GM06990 (cell line): ENCODE data around the gene PTPRD.

Source experiments
- DNase-seq: peaks from one replicate; pipeline ENCODE4 v3.0.0-alpha.2; 2011; ENCODE audit not compliant: insufficient read length; ENCODE audit errors: extremely low read depth
- H3K27me3 ChIP-seq: replicated peaks from 2 replicates; pipeline ENCODE4 v1.6.0; 2011; ENCODE audit warnings: low read length; ENCODE audit not compliant: control insufficient read depth, insufficient read depth
- H3K36me3 ChIP-seq: 2 replicates; pipeline ENCODE4 v1.5.1; 2011; ENCODE audit warnings: low read length; ENCODE audit not compliant: control insufficient read depth, insufficient read depth
- H3K4me3 ChIP-seq: replicated peaks from 2 replicates; pipeline ENCODE4 v1.5.1; 2011; ENCODE audit warnings: low read depth, mild to moderate bottlenecking, control low read depth, low read length
- TF ChIP-seq, protein P1 (sequence below): IDR thresholded peaks from 2 replicates; pipeline ENCODE4 v1.5.1; 2011; ENCODE audit warnings: low read length, control low read depth, mild to moderate bottlenecking, inconsistent platforms; ENCODE audit not compliant: insufficient read depth, poor library complexity, severe bottlenecking

The PTPRD gene

DNA sequence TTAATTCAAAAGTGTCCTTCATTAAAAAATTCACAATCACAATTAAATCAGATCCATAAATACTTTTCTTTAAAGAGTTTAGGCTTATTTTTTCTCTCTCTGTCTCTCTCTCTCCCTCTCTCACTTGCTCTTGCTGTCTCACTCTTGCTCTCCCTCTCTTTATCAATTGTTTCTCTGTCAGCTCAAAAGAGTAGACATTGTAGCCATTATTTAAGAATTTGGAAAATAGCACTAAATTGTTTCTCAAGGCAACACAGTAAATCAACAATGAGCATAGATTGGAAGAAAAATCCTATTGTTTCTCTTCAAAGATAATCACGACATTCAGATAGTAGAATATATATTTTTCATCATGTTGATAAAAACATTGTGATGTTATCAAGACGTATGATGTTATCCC lies 1114.0 kb downstream of the PTPRD start:
- no peaks in the 10 kb centered on the region for H3K36me3 ChIP-seq
- no peaks in the 10 kb centered on the region for H3K27me3 ChIP-seq
- H3K4me3 ChIP-seq = no peak overlapping the region
- no peak for DNase-seq
- TF ChIP-seq, protein P1, sequence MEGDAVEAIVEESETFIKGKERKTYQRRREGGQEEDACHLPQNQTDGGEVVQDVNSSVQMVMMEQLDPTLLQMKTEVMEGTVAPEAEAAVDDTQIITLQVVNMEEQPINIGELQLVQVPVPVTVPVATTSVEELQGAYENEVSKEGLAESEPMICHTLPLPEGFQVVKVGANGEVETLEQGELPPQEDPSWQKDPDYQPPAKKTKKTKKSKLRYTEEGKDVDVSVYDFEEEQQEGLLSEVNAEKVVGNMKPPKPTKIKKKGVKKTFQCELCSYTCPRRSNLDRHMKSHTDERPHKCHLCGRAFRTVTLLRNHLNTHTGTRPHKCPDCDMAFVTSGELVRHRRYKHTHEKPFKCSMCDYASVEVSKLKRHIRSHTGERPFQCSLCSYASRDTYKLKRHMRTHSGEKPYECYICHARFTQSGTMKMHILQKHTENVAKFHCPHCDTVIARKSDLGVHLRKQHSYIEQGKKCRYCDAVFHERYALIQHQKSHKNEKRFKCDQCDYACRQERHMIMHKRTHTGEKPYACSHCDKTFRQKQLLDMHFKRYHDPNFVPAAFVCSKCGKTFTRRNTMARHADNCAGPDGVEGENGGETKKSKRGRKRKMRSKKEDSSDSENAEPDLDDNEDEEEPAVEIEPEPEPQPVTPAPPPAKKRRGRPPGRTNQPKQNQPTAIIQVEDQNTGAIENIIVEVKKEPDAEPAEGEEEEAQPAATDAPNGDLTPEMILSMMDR = no peak

DNA sequence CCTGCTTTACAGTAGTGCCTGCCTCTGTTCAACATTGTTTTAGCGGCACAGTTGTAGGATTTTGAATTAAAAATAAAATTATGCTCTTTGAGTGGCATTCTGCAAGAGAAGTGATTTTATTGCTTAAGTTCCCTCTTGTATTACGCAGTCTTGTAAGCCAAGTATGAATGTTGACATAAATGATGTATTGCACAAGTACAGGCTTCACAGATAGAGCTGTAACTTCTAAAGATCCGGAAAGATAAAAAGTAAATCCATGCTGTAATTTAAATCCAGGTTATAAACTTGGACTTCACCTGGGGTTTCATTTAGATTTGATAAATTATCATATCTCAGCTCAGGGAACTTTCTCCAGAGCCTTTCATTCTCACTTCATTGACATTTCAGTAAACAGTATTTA lies 1114.7 kb downstream of the PTPRD start:
- no peak overlapping the region for H3K4me3 ChIP-seq
- TF ChIP-seq, protein P1 = no peak
- no peaks in the 10 kb centered on the region for H3K27me3 ChIP-seq
- H3K36me3 ChIP-seq = no peaks in the 10 kb centered on the region
- no peak for DNase-seq

DNA sequence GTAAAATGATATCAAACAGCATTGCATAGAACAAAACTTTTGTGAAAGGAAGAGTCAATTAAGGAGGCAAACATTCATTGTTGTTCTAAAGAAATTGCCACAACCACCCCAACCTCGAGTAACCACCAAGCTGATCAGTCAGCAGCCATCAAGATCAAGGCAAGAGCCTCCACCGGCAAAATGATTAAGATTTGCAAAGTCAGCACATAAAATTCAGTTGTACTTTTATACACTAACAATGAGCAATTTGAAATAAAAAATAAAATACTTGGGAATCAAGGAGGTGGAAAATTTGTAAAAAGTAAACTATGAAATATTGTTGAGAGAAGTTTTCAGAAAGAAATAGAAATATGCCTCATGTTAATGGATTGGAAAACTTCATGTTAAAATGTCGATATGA lies 1118.5 kb downstream of the PTPRD start:
- no peaks in the 10 kb centered on the region for H3K36me3 ChIP-seq
- H3K27me3 ChIP-seq = no peaks in the 10 kb centered on the region
- TF ChIP-seq, protein P1 = no peak
- no peak overlapping the region for H3K4me3 ChIP-seq
- DNase-seq = no peak

DNA sequence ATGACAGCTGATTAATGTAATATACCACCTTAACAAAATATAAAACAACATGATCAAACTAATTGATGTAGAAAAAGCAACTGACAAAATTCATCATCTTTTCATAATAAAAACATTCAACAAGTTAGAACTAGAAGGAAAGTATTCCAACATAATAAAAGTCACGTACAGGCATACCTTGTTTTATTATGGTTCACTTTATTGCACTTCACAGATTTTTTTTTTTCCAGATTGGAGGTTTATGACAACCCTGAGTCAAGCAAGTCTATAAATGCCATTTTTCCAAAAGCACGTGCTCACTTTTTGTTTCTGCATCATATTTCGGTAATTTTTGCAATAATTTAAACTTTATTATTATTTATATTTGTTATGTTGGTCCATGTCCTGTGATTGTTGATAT lies 1120.3 kb downstream of the PTPRD start:
- TF ChIP-seq, protein P1 = no peak
- no peak for DNase-seq
- Histone ChIP-seq H3K4me3 (no peak overlapping the region), H3K36me3 (no peaks in the 10 kb centered on the region), H3K27me3 (no peaks in the 10 kb centered on the region)

DNA sequence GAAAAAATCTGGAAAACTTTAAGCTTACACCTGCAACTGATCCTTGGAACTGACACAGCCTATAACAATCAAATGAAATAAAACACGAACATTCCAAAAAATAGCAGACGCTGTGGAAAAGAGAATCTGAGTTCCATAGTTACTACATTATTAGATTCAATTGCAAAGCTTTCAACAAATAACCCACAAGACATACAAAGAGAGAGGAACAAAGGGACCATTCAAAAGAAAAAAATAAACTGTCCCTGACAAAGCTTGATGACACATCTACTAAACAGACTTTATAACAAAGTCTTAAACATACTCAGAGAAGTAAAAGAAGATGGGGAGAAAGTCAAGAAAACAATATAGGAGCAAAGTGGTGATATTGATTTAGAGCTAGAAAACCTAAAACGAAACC lies 1123.6 kb downstream of the PTPRD start:
- Histone ChIP-seq H3K4me3 (no peak overlapping the region), H3K27me3 (no peaks in the 10 kb centered on the region), H3K36me3 (no peaks in the 10 kb centered on the region)
- TF ChIP-seq, protein P1 = no peak
- DNase-seq = no peak

DNA sequence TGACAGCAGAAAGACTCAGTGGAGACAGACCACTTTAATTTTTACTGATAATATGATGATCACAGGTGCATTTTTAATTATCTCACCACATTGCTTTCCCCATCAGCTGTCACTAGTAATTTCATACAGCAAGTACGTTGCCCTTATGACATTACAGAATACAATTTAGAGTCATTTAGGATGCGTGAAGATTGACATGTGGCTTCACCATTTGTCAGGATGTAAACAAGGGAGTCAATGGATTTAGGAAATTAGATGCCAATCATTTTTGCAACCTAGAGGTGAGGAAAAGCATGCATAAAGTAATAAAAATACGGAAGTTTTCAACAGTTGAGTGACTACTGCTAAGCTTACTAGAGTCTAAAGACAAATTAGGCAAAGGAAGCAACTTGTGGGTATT lies 1129.6 kb downstream of the PTPRD start:
- Histone ChIP-seq H3K27me3 (no peaks in the 10 kb centered on the region), H3K36me3 (no peaks in the 10 kb centered on the region), H3K4me3 (no peak overlapping the region)
- TF ChIP-seq, protein P1 = no peak
- DNase-seq = no peak
